ENCODE measurements around the gene ABLIM3.

DNA sequence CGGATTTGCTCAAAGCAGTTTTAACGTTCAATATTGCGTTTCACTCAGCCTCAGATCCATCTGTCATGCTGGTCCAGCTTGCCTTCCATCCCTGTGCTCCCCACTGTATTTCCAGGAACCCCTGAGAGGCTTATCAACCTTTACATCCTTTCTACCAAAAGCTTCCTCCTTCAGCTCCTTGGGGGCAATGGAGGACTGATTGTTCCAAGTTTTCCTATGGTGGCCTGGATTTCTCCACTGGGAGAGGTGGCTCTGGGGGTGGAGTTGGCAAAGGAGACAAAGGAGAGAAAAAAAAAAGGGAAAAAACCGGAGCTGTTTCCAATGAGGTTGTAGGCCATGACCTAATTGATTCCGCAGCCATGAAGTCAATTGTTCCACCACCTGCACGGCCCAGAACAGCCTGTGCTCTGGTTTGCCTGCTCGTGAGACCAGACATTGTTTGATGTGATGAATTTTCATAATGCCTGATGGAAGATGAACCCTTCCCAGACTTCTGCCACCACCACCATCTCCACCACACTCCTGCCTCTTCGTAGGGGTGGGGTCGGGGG is 54.1 kb downstream of the ABLIM3 start:
- no peak for TF ChIP-seq POLR2A (IDR thresholded peaks at IDR 0.05)
- TF ChIP-seq, protein P1, sequence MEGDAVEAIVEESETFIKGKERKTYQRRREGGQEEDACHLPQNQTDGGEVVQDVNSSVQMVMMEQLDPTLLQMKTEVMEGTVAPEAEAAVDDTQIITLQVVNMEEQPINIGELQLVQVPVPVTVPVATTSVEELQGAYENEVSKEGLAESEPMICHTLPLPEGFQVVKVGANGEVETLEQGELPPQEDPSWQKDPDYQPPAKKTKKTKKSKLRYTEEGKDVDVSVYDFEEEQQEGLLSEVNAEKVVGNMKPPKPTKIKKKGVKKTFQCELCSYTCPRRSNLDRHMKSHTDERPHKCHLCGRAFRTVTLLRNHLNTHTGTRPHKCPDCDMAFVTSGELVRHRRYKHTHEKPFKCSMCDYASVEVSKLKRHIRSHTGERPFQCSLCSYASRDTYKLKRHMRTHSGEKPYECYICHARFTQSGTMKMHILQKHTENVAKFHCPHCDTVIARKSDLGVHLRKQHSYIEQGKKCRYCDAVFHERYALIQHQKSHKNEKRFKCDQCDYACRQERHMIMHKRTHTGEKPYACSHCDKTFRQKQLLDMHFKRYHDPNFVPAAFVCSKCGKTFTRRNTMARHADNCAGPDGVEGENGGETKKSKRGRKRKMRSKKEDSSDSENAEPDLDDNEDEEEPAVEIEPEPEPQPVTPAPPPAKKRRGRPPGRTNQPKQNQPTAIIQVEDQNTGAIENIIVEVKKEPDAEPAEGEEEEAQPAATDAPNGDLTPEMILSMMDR (IDR thresholded peaks at IDR 0.05), result no peak
